ENCODE measurements around the gene DBH. TPM values are rescaled to one million over a fixed set of nuclear protein-coding genes. Genes with fewer than 3 reads are reported as not detected.

Gene DBH
- total and polyA plus RNA-seq, 2 donors (not counting 3 experiments of a cell fraction or from before 2014, with no cell fraction given): not detected

- DNase-seq (ENCODE audit: low read depth, low spot score) (no peak), FAIRE-seq (no peak)
- Histone ChIP-seq H3K27ac (ENCODE audit: insufficient read depth, low read depth, low read length) (no peak overlapping the region), H3K9ac (replicated peaks; ENCODE audit: extremely low read depth, insufficient read depth, low read length) (no peak overlapping the region), H3K4me3 (replicated peaks in 1 of 3; ENCODE audit: insufficient read depth in 1 of 3, low read depth in 1 of 3, low read length in 3 of 3) (no peak overlapping the region), H3K4me2 (ENCODE audit: insufficient read depth, low read length) (no peak overlapping the region), H3K9me1 (replicated peaks; ENCODE audit: control insufficient read depth, extremely low read depth, insufficient read depth, low read length) (no peaks in the 10 kb centered on the region), H3K9me3 (replicated peaks; ENCODE audit: control insufficient read depth, insufficient read depth, low read length) (no peaks in the 10 kb centered on the region), H3K79me2 (ENCODE audit: control insufficient read depth, insufficient read depth, low read length) (no peaks in the 10 kb centered on the region), H3K36me3 (ENCODE audit: control insufficient read depth in 2 of 2, extremely low read depth in 1 of 2, insufficient read depth in 2 of 2, low read length in 2 of 2) (no peaks in the 10 kb centered on the region), H3K27me3 (ENCODE audit: control insufficient read depth in 2 of 2, insufficient read depth in 2 of 2, low read length in 2 of 2) (no peaks in the 10 kb centered on the region), H4K20me1 (replicated peaks; ENCODE audit: control insufficient read depth, extremely low read depth, insufficient read depth, low read length) (no peaks in the 10 kb centered on the region), H3K4me1 (ENCODE audit: control insufficient read depth, extremely low read depth, insufficient read depth, low read length) (no peaks in the 10 kb centered on the region), H2AFZ (ENCODE audit: low read depth, low read length) (no peak overlapping the region)
- intact Hi-C loops (cut with micrococcal nuclease): no loop called here
- ChIA-PET CTCF (interaction anchor here (0.6 kb wide), 1 partner anchor 615 kb away, joined by 3 read pairs; no protein-coding TSS in a partner anchor), POLR2A (no interaction called here)
- no TSS peak for BruUV-seq (replicated peaks)
- TF ChIP-seq CTCF (IDR thresholded peaks at IDR 0.05; ENCODE audit: extremely low read depth in 1 of 2, insufficient read depth in 1 of 2, low read depth in 1 of 2, low read length in 2 of 2): no peak
- no peak for TF ChIP-seq EZH2 (IDR thresholded peaks at IDR 0.05; ENCODE audit: borderline replicate concordance, low read depth, low read length, severe bottlenecking)
- no peak for TF ChIP-seq JUN (IDR thresholded peaks at IDR 0.05; ENCODE audit: borderline replicate concordance, insufficient read depth, insufficient read length, low read depth)
- no peak for TF ChIP-seq MYC (IDR thresholded peaks at IDR 0.05; ENCODE audit: low read depth, low read length)
- no peak for TF ChIP-seq POLR2AphosphoS5 (IDR thresholded peaks at IDR 0.05; ENCODE audit: insufficient read depth, low read depth, low read length)
- no peak for TF ChIP-seq GATA2 (IDR thresholded peaks at IDR 0.05; ENCODE audit: insufficient read depth, insufficient read length, low read depth, low read length)
- TF ChIP-seq MAX (IDR thresholded peaks at IDR 0.05; ENCODE audit: insufficient read depth, insufficient read length): no peak
- no peak for TF ChIP-seq POLR2A (IDR thresholded peaks at IDR 0.05; ENCODE audit: low read depth, low read length)
- no peak for TF ChIP-seq FOS (IDR thresholded peaks at IDR 0.05; ENCODE audit: borderline replicate concordance, insufficient read depth, low read length)
- dilution Hi-C loops (cut with MboI; ENCODE audit: extremely low pct_ligation_motif_present, low sequenced_read_pairs): no loop called here
Measured at GRCh38 chr9:133670466-133670865, 34.3 kb downstream of the DBH start.

Data from endothelial cell of umbilical vein (primary cell).